Endothelial cell of umbilical vein (primary cell): ENCODE measurements around the gene CARMIL1.

Experiments used
- EZH2 ChIP-seq: IDR thresholded peaks from 2 replicates; pipeline ENCODE4 v1.6.1; 2012; ENCODE audit warnings: borderline replicate concordance, low read depth, mild to moderate bottlenecking, moderate library complexity, low read length, inconsistent platforms; ENCODE audit not compliant: severe bottlenecking
- FOS ChIP-seq: IDR thresholded peaks from 2 replicates; pipeline ENCODE4 v1.6.1; 2011; ENCODE audit warnings: mild to moderate bottlenecking, low read length, moderate library complexity, borderline replicate concordance; ENCODE audit not compliant: insufficient read depth
- JUN ChIP-seq: IDR thresholded peaks from 2 replicates; pipeline ENCODE4 v1.6.1; 2011; ENCODE audit warnings: borderline replicate concordance, low read depth; ENCODE audit not compliant: insufficient read length, insufficient read depth
- POLR2A ChIP-seq: IDR thresholded peaks from 2 replicates; pipeline ENCODE4 v1.6.1; 2012; ENCODE audit warnings: low read depth, mild to moderate bottlenecking, control low read depth, low read length
- TF ChIP-seq, protein P1 (sequence below), 2 donors: IDR thresholded peaks; 1 replicate in 1 of 2; 2 replicates in 1 of 2; pipeline ENCODE4 v1.5.1; 2011; ENCODE audit warnings: low read length in 2 of 2, mild to moderate bottlenecking in 2 of 2, moderate library complexity in 2 of 2, control low read depth in 1 of 2, inconsistent platforms in 1 of 2, low read depth in 1 of 2; ENCODE audit not compliant: insufficient read depth in 1 of 2; ENCODE audit errors: extremely low read depth in 1 of 2
- TF ChIP-seq, protein P2 (sequence below): IDR thresholded peaks from 2 replicates; pipeline ENCODE4 v1.6.1; 2011; ENCODE audit not compliant: insufficient read depth, insufficient read length

DNA sequence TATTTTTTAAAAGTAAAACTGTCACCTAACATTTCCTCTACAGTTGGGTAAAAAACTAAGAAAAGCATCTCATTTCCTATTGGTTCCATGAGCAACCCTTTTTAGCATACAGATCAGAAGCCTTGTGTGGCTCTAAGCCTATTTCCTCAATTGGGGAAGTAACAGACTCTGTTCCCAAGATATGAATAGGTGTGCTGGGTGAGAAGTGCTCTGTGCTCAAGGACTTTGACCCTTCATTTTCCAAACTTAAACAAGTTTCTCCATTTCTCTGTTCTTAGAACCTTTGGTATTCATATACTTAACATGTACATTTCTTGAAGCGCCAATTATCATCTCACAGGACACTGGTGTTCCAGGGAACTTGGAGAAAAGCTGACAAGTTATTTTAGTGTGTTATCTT, 24.1 kb downstream of the CARMIL1 start:
- TF ChIP-seq, protein P1, sequence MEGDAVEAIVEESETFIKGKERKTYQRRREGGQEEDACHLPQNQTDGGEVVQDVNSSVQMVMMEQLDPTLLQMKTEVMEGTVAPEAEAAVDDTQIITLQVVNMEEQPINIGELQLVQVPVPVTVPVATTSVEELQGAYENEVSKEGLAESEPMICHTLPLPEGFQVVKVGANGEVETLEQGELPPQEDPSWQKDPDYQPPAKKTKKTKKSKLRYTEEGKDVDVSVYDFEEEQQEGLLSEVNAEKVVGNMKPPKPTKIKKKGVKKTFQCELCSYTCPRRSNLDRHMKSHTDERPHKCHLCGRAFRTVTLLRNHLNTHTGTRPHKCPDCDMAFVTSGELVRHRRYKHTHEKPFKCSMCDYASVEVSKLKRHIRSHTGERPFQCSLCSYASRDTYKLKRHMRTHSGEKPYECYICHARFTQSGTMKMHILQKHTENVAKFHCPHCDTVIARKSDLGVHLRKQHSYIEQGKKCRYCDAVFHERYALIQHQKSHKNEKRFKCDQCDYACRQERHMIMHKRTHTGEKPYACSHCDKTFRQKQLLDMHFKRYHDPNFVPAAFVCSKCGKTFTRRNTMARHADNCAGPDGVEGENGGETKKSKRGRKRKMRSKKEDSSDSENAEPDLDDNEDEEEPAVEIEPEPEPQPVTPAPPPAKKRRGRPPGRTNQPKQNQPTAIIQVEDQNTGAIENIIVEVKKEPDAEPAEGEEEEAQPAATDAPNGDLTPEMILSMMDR (IDR thresholded peaks at IDR 0.05; ENCODE audit: extremely low read depth in 1 of 2, insufficient read depth in 1 of 2, low read depth in 1 of 2, low read length in 2 of 2): no peak
- no peak for TF ChIP-seq FOS
- no peak for TF ChIP-seq JUN
- no peak for TF ChIP-seq EZH2
- TF ChIP-seq POLR2A: no peak
- TF ChIP-seq, protein P2, sequence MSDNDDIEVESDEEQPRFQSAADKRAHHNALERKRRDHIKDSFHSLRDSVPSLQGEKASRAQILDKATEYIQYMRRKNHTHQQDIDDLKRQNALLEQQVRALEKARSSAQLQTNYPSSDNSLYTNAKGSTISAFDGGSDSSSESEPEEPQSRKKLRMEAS: no peak
